Heart left ventricle (tissue), 13 donors: ENCODE measurements around the gene CD83.

ENCODE experiments used
- POLR2A ChIP-seq, 2 donors: fragments of 450-650 bp; IDR thresholded peaks; one replicate each; pipeline ENCODE4 v1.6.1; 2017; ENCODE audit warnings: antibody characterized with exemption in 2 of 2, mild to moderate bottlenecking in 2 of 2, moderate library complexity in 2 of 2
- TF ChIP-seq, protein P1 (sequence below), 12 donors: fragments of 200-600 bp; sonication (generic) in 4 of 12; IDR thresholded peaks; one replicate each; pipeline versions ENCODE4 v1.5.0 to v1.8.0; 2018 to 2022; ENCODE audit warnings: antibody characterized with exemption in 12 of 12, mild to moderate bottlenecking in 5 of 12
- donor health status: ischemic (EF 13 %, LVEDD 7.1; RV severe dilation, severe dysfunction).
- donor health status: DM: no; HTN: yes; CAD: no.
- donor health status: DM: no; HTN: no; CAD: no.
- donor health status: ischemic (EF 25% LVEDD 6.9; RV normal size, moderate dysfunction).
- donor health status: ischemic (EF 25% LVEDD 5.7; RV mildly dilated, moderate dysfunction).
- donor health status: ischemic (EF 35%, LVEDD 5.7; RV mildly dilated, moderate dysfunction).
- donor health status: nonischemic (EF 11% LVEDD 7.7; RV severe dilation, severe dysfunction).
- donor health status: DM: yes; HTN: yes; CAD: no.
- donor health status: PGD.
- donor health status: ischemic (EF 29% LVEDD 5.4; RV normal size, mild dysfunction).
- donor health status: nonischemic (EF 23%, LVEDD 6.1; RV moderate dilation, normal function).

DNA sequence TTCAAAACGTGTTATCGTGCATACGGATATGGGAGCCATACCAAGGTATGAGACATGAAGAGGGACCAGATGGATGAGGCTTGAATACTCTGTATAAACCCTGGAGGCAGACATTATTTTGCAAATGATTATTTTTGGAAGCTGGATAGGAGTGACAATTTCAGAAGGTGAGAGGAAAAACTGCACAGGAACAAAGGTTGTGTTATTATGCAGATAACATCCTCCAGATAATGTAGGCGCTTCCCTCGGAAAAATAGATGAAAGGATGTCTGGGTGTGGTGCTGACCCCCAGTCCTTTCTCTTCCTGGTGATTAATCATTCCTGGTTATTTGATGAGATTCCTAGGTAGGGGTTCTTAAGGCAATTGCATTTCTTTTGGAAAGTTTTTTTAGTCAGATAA is 36.4 kb upstream of the CD83 start:
- TF ChIP-seq POLR2A (IDR thresholded peaks at IDR 0.05): no peak
- TF ChIP-seq, protein P1, sequence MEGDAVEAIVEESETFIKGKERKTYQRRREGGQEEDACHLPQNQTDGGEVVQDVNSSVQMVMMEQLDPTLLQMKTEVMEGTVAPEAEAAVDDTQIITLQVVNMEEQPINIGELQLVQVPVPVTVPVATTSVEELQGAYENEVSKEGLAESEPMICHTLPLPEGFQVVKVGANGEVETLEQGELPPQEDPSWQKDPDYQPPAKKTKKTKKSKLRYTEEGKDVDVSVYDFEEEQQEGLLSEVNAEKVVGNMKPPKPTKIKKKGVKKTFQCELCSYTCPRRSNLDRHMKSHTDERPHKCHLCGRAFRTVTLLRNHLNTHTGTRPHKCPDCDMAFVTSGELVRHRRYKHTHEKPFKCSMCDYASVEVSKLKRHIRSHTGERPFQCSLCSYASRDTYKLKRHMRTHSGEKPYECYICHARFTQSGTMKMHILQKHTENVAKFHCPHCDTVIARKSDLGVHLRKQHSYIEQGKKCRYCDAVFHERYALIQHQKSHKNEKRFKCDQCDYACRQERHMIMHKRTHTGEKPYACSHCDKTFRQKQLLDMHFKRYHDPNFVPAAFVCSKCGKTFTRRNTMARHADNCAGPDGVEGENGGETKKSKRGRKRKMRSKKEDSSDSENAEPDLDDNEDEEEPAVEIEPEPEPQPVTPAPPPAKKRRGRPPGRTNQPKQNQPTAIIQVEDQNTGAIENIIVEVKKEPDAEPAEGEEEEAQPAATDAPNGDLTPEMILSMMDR (IDR thresholded peaks at IDR 0.05): no peak
